BE2C (cell line): Measurements from ENCODE around the gene EEFSEC.

Experiments used
- DNase-seq: peaks from one replicate; pipeline ENCODE4 v3.0.0-alpha.2; 2020
- H3K27me3 ChIP-seq: fragments of 250-450 bp; sonication (Bioruptor Pico); 2 replicates; pipeline ENCODE4 v1.5.1; 2020; ENCODE audit warnings: mild to moderate bottlenecking
- H3K36me3 ChIP-seq: fragments of 250-450 bp; sonication (Bioruptor Pico); 2 replicates; pipeline ENCODE4 v1.5.1; 2020; ENCODE audit warnings: mild to moderate bottlenecking
- H3K4me1 ChIP-seq: fragments of 250-450 bp; sonication (Bioruptor Pico); 2 replicates; pipeline ENCODE4 v1.5.1; 2020
- H3K4me3 ChIP-seq: 2 replicates; pipeline ENCODE4 v1.5.1; 2011; ENCODE audit warnings: low read depth, low read length
- H3K9me3 ChIP-seq: fragments of 250-450 bp; sonication (Bioruptor Pico); 2 replicates; pipeline ENCODE4 v1.5.1; 2020
- TF ChIP-seq, protein P1 (sequence below): IDR thresholded peaks from 2 replicates; pipeline ENCODE4 v1.5.1; 2012; ENCODE audit warnings: mild to moderate bottlenecking, low read depth, low read length

The EEFSEC gene

DNA sequence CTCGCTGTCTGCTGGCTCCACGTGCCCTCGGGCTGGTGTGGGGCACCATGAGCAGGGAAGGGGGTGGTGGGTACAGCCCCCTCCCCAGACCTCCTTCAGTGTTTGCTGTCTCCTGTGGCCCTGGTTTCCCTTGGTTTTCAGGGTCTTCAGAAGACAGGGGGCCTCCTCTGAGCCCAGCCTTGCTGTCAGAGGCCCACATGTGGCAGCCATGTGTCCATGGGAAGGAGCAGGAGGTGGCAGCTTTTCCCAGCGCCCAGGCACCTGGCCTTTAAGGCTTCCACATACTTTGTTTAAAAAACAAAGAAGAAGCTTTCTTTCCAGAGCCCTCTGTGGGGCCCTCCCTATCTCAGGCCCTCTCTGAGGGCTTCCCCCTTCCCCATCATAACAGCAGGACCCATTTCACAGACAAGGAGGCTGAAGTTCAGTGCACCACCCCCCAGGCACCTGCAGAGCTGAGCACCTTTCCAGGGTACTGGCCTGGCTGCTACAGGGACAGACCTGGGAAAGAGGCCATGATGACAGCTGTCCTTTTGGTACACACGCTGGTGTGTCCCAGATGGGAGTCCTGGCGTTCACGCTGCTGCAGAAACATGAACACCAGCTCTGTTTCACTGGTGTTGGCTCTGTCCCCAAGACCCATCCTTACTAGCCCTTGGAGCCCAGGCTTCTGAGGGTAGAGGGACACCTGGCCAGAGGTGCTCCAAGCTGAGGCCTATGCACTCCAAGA is 239.7 kb downstream of the EEFSEC start:
- H3K4me3 ChIP-seq, result no peak overlapping the region
- TF ChIP-seq, protein P1, sequence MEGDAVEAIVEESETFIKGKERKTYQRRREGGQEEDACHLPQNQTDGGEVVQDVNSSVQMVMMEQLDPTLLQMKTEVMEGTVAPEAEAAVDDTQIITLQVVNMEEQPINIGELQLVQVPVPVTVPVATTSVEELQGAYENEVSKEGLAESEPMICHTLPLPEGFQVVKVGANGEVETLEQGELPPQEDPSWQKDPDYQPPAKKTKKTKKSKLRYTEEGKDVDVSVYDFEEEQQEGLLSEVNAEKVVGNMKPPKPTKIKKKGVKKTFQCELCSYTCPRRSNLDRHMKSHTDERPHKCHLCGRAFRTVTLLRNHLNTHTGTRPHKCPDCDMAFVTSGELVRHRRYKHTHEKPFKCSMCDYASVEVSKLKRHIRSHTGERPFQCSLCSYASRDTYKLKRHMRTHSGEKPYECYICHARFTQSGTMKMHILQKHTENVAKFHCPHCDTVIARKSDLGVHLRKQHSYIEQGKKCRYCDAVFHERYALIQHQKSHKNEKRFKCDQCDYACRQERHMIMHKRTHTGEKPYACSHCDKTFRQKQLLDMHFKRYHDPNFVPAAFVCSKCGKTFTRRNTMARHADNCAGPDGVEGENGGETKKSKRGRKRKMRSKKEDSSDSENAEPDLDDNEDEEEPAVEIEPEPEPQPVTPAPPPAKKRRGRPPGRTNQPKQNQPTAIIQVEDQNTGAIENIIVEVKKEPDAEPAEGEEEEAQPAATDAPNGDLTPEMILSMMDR, result no peak
- no peak for DNase-seq
- H3K36me3 ChIP-seq, result no peaks in the 10 kb centered on the region; the same call in 1 of the 2 replicates
- H3K9me3 ChIP-seq, result no peaks in the 10 kb centered on the region
- no peaks in the 10 kb centered on the region for H3K27me3 ChIP-seq
- H3K4me1 ChIP-seq, result peaks cover 39% of the 10 kb centered on the region

DNA sequence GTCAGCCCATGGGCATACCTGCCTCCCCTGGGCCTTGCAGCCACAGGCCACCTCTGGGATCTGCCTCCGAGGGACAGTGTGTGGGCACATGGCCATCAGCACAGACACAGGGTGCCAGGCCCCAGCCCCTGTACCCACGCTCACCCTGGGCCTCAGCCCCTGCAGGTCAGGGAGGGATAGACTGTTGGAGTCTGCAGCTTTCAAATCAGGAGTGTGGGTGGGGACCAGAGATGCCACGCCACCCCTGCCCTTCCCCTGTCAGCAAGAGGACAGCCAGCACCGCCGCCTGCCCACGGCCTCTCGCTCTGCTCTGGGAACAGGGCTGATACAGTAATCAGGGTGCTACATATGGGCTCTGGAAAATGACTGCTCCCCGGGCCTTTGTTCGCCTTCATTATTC is 240.8 kb downstream of the EEFSEC start:
- Histone ChIP-seq H3K9me3 (no peaks in the 10 kb centered on the region), H3K27me3 (no peaks in the 10 kb centered on the region), H3K36me3 (no peaks in the 10 kb centered on the region; the same call in 1 of the 2 replicates), H3K4me1 (peaks cover 48% of the 10 kb centered on the region), H3K4me3 (no peak overlapping the region)
- no peak for DNase-seq
- TF ChIP-seq, protein P1, result 0 out of 2 replicates have a peak, but pooled peaks have one; percentile 6

DNA sequence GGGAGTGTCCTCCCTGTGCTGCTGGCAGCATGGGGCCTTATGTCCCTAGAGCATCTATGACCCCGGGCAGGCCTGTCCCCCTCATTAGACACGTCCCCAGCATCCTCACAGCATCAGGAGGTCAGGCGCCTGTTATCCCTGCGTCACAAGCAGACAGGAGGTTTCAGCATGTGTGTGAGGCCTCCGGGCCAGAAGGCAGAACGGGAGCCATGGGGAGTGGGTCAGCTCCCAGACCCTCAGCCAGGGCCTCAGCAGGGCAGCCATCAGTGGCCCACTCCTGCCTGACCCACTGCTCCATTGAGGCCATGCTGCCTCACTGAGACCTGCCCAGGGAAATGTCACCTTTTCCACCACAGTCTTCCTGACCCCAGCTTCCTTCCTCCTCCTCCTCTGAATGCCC is 241.8 kb downstream of the EEFSEC start:
- TF ChIP-seq, protein P1, result no peak
- Histone ChIP-seq H3K4me1 (peaks cover 58% of the 10 kb centered on the region), H3K36me3 (peaks cover 4% of the 10 kb centered on the region; the same call in 1 of the 2 replicates), H3K27me3 (no peaks in the 10 kb centered on the region), H3K4me3 (no peak overlapping the region), H3K9me3 (no peaks in the 10 kb centered on the region)
- no peak for DNase-seq

DNA sequence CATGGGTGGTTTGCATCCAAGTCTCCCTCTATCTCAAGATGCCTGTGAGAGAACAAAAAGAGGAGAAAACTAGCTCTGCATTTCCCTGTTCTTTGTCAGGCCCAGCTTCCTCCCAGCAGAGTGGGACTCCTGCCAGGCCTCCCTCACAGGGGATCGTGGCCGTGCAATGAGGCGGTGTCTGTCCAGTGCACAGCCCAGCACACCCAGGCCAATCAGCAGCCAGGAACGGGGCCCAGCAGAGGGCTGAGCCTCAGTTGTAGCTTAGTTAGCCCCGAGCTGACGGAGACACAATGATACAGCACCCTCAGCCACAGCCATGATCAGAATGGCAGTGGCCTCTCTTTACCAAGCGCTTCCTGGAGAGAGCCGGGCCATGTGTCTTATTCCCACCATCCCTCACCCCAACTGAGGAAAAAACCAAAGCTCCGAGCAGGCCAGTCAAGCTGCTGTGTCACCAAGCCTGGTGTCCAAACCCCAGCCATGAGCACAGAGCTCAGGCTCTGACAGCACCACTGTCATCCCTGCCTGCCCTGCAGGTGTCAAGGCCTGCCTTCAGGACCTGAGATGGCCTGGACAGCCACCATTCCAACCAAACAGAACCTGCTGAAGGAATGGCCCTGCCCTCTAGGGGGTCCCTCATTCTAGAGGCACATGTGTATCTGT is 242.3 kb downstream of the EEFSEC start:
- peak; percentile 65 for DNase-seq
- Histone ChIP-seq H3K4me1 (peaks cover 64% of the 10 kb centered on the region), H3K36me3 (peaks cover 4% of the 10 kb centered on the region; the same call in 1 of the 2 replicates), H3K4me3 (no peak overlapping the region), H3K9me3 (no peaks in the 10 kb centered on the region), H3K27me3 (no peaks in the 10 kb centered on the region)
- TF ChIP-seq, protein P1, result no peak

DNA sequence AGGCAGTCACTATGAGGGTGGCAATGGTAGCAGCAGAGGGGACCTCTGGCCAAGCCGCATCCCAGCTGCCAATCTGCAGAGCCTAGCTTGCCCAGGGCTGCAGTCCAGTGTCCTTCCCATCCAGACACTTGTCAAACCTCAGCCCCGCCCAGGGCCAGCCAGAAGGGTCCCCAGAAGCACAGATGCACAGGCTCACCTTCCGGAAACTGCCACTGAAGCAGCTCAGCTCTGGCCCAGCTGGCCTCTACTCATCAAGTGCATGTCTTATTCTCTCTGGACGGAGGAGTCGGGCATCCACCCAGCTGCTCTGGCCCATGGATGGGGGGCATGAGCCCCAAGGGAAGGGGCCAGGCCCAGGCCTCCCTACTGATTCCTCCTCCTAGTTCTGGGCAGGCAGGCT is 244.2 kb downstream of the EEFSEC start:
- Histone ChIP-seq H3K4me3 (no peak overlapping the region), H3K9me3 (no peaks in the 10 kb centered on the region), H3K36me3 (peaks cover 17% of the 10 kb centered on the region), H3K4me1 (peaks cover 80% of the 10 kb centered on the region), H3K27me3 (no peaks in the 10 kb centered on the region)
- TF ChIP-seq, protein P1, result no peak
- no peak for DNase-seq

DNA sequence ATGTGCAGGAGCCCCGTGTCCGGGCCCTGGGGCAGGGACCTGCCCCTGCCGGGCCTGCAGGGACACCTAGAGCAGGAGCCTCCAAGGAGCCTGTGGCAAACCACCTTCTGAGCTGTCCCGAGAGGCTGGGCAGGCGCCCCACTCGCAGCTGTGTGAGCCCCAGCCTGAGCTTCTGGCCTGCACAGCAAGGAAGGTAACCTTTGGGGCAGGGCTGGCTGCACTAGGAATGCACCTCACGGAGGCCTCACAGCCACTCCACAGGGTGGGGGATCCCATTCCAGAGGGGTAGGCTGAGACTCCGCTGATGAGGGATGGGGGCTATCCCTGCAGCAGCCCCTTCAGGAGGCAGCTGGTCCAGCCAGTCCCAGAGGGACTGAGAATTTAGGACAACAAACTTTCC is 245.3 kb downstream of the EEFSEC start:
- TF ChIP-seq, protein P1, result no peak
- Histone ChIP-seq H3K4me1 (peaks cover 88% of the 10 kb centered on the region), H3K9me3 (no peaks in the 10 kb centered on the region), H3K27me3 (no peaks in the 10 kb centered on the region), H3K4me3 (no peak overlapping the region), H3K36me3 (peaks cover 24% of the 10 kb centered on the region)
- no peak for DNase-seq
